HepG2 (cell line): ENCODE data around the gene FLAD1. TPM values are rescaled to one million over a fixed set of nuclear protein-coding genes. Genes with fewer than 3 reads are reported as not detected.
A peak's percentile ranks its signal among the peaks of the same experiment; 100 is the strongest.

Source experiments
- ATAC-seq: fragments of 200-7000 bp; cut with Tn5 transposase; 3 replicates; pipeline ENCODE4 v1.9.1; 2020; ENCODE audit warnings: mild to moderate bottlenecking, moderate library complexity
- BruUV-seq: library from RNA; stranded (reverse); fragments of 400-500 nt; replicated peaks from 2 replicates; lab custom pipeline; 2021; lab: Mats Ljungman, UMichigan
- CTCF ChIA-PET: fragments of 300-600 bp; formaldehyde crosslinking; extraction: SDS; loops from one replicate; lab custom pipeline; 2021; ENCODE audit warnings: low total read pairs, inconsistent platforms, low intra/inter-chr PET ratio; lab: Yijun Ruan, JAX
- POLR2A ChIA-PET: fragments of 350-600 bp; sonication (Branson Sonifier 250); formaldehyde crosslinking; loops from one replicate; lab custom pipeline; 2020; ENCODE audit warnings: antibody characterized with exemption, inconsistent platforms; lab: Yijun Ruan, JAX
- DNase-seq: peaks from one replicate; pipeline ENCODE4 v3.0.0-alpha.2; 2015; ENCODE audit warnings: low spot score
- FAIRE-seq: peaks from 3 replicates; lab custom pipeline; 2011; peaks lifted over from hg19 to GRCh38; lab: Jason Lieb, UNC
- H2AFZ ChIP-seq: one replicate; pipeline ENCODE4 v1.6.1; 2011; ENCODE audit warnings: low read length, inconsistent platforms
- H3K27ac ChIP-seq: fragments of 300-600 bp; 3 replicates; pipeline ENCODE4 v1.8.0; 2011; ENCODE audit warnings: mixed run types, mild to moderate bottlenecking, mixed read lengths, low read length, inconsistent platforms; ENCODE audit not compliant: insufficient read depth; ENCODE audit errors: extremely low read length
- H3K27me3 ChIP-seq, 2 experiments: fragments of 200-600 bp in 1 of 2; 2 replicates in 1 of 2; 3 replicates in 1 of 2; pipeline versions ENCODE4 v1.6.0 to v1.8.0; 2011; ENCODE audit warnings: low read length in 2 of 2, mild to moderate bottlenecking in 2 of 2, moderate library complexity in 2 of 2, inconsistent platforms in 1 of 2; ENCODE audit not compliant: insufficient read depth in 2 of 2, control insufficient read depth in 1 of 2
- H3K36me3 ChIP-seq, 2 experiments: fragments of 200-600 bp in 1 of 2; replicated peaks in 1 of 2; 2 replicates in 1 of 2; 3 replicates in 1 of 2; pipeline versions ENCODE4 v1.5.1 to v1.8.0; 2011; ENCODE audit warnings: low read length in 2 of 2, inconsistent platforms in 1 of 2; ENCODE audit not compliant: insufficient read depth in 2 of 2, control insufficient read depth in 1 of 2
- H3K4me1 ChIP-seq: 2 replicates; pipeline ENCODE4 v1.5.1; 2012; ENCODE audit warnings: low read length, inconsistent platforms; ENCODE audit not compliant: insufficient read depth
- H3K4me2 ChIP-seq: 2 replicates; pipeline ENCODE4 v1.6.0; 2011; ENCODE audit warnings: low read depth, low read length, inconsistent platforms
- H3K4me3 ChIP-seq, 3 experiments: fragments of 200-600 bp in 1 of 3; sonication (generic), shearing (Covaris generic) in 1 of 3; replicated peaks in 1 of 3; 2 replicates each; pipeline ENCODE4 v1.5.1; 2011 to 2016; ENCODE audit warnings: low read length in 3 of 3, inconsistent platforms in 2 of 3, low read depth in 2 of 3, mild to moderate bottlenecking in 2 of 3, control low read depth in 1 of 3, mixed read lengths in 1 of 3; ENCODE audit not compliant: insufficient read depth in 1 of 3
- H3K79me2 ChIP-seq: one replicate; pipeline ENCODE4 v1.6.1; 2011; ENCODE audit warnings: low read length, inconsistent platforms; ENCODE audit not compliant: insufficient read depth
- H3K9ac ChIP-seq: 2 replicates; pipeline ENCODE4 v1.6.0; 2011; ENCODE audit warnings: mild to moderate bottlenecking, low read depth, low read length, inconsistent platforms; ENCODE audit not compliant: insufficient read depth
- H3K9me3 ChIP-seq: 2 replicates; pipeline ENCODE4 v1.5.1; 2012; ENCODE audit warnings: mild to moderate bottlenecking, low read length
- H4K20me1 ChIP-seq: 2 replicates; pipeline ENCODE4 v1.6.0; 2011; ENCODE audit warnings: inconsistent platforms, mild to moderate bottlenecking, low read length, moderate library complexity; ENCODE audit not compliant: insufficient read depth
- CREB1 ChIP-seq, 2 experiments: fragments of 450-650 bp in 1 of 2; IDR thresholded peaks; 2 replicates each; pipeline ENCODE4 v1.6.1; 2016 to 2017; ENCODE audit warnings: control low read depth in 1 of 2, mild to moderate bottlenecking in 1 of 2, missing compliant biosample characterization in 1 of 2, missing genetic modification characterization in 1 of 2
- GATA4 ChIP-seq: sonication (generic); IDR thresholded peaks from 2 replicates; pipeline ENCODE4 v1.6.1; 2016; ENCODE audit warnings: antibody characterized with exemption, low read depth, borderline replicate concordance
- GATAD1 ChIP-seq: IDR thresholded peaks from 2 replicates; pipeline ENCODE4 v1.6.1; 2016; ENCODE audit warnings: missing genetic modification reagents, missing compliant biosample characterization
- NFE2L1 ChIP-seq: sonication (generic); formaldehyde crosslinking; IDR thresholded peaks from 2 replicates; pipeline ENCODE4 v1.4.0; 2020; ENCODE audit warnings: missing genetic modification reagents, mild to moderate bottlenecking, borderline replicate concordance
- POLR2G ChIP-seq: fragments of 200-400 bp; formaldehyde crosslinking; IDR thresholded peaks from 2 replicates; pipeline ENCODE4 v1.6.1; 2018; ENCODE audit warnings: mild to moderate bottlenecking, low read depth, low read length, moderate library complexity
- ZBTB3 ChIP-seq: sonication (generic); formaldehyde crosslinking; IDR thresholded peaks from 2 replicates; pipeline ENCODE4 v1.4.0; 2020; ENCODE audit warnings: low read depth, mild to moderate bottlenecking, moderate library complexity, missing genetic modification reagents, borderline replicate concordance
- ZNF749 ChIP-seq: sonication (generic); formaldehyde crosslinking; IDR thresholded peaks from 2 replicates; pipeline ENCODE4 v1.8.0; 2022; ENCODE audit warnings: mild to moderate bottlenecking, missing genetic modification reagents, moderate library complexity, borderline replicate concordance
- WGBS: methylation state at CpG from one replicate; pipeline ENCODE4 v1.1.6; 2017; ENCODE audit warnings: low lambda C conversion rate; 5-methylcytosine and 5-hydroxymethylcytosine counted together
- in situ Hi-C: cut with HindIII; loops from 2 replicates; pipeline ENCODE4 v1.10.0; 2017; ENCODE audit warnings: low pct_unique_long_range_greater_than_20kb; ENCODE audit not compliant: extremely low pct_ligation_motif_present
- intact Hi-C: fragments of 100-400 bp; cut with micrococcal nuclease; formaldehyde crosslinking; loops from one replicate; pipeline ENCODE4 v1.10.0; 2022; ENCODE audit not compliant: unreplicated experiment
- polyA plus RNA-seq, 8 experiments: library from polyadenylated mRNA; depleted of rRNA in 3 of 8; stranded (reverse) in 7 of 8; unstranded in 1 of 8; fragments of >200 nt; fragmentation: Illumina TruSeq in 4 of 8; extraction: Trizol in 4 of 8; gene quantifications; 2 replicates each; pipeline versions ENCODE4 v1.2.1 to v1.2.3, GENCODE V29; 2011 to 2016; ENCODE audit warnings: low read depth in 4 of 8, missing spikeins in 1 of 8, mixed read lengths in 1 of 8; ENCODE audit not compliant: insufficient read depth in 1 of 8
- total RNA-seq, 5 experiments: library from RNA; depleted of rRNA; stranded (reverse); fragments of >200 nt; fragmentation: Illumina TruSeq; extraction: Trizol; gene quantifications; 2 replicates each; pipeline ENCODE4 v1.2.3, GENCODE V29; 2016; ENCODE audit warnings: low read depth in 1 of 5
- TF ChIP-seq, protein P1 (sequence below): sonication (generic); formaldehyde crosslinking; IDR thresholded peaks from 2 replicates; pipeline ENCODE4 v1.4.0; 2020; ENCODE audit warnings: mild to moderate bottlenecking, missing genetic modification reagents, borderline replicate concordance
- TF ChIP-seq, protein P2 (sequence below): sonication (generic); formaldehyde crosslinking; IDR thresholded peaks from 2 replicates; pipeline ENCODE4 v1.9.0; 2022; ENCODE audit warnings: missing genetic modification reagents, mild to moderate bottlenecking, borderline replicate concordance
- TF ChIP-seq, protein P3 (sequence below): sonication (generic); formaldehyde crosslinking; IDR thresholded peaks from 2 replicates; pipeline ENCODE4 v1.4.0; 2020; ENCODE audit warnings: mild to moderate bottlenecking, missing genetic modification reagents
- TF ChIP-seq, protein P4 (sequence below): sonication (generic); IDR thresholded peaks from 2 replicates; pipeline ENCODE4 v1.6.1; 2016; ENCODE audit warnings: low read depth, borderline replicate concordance

Gene FLAD1
- total and polyA plus RNA-seq, 2 of the 13 experiments (the other 11 are each of a cell fraction or from before 2014, with no cell fraction given), result 25.9 to 32.8 TPM

DNA sequence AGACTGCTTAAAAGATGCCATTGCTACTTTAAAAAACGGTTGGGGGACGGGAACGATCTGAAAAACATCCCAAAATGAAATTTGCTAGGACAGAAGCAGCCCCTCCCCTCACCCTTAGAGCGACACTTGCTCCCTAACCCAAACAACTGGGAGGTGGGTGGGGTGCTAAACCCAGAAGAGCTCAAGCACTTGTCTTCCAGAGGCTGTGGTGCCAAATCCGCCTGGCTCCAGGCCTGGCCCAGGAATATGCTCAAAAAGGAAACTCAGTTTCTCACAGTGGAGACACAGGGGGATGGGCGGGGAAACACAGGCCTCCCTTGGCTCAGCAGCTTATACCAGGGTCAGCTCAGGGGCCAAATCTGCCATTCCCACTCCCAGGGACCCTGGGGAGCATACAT lies 26.6 kb upstream of the FLAD1 start:
- WGBS, result 22% methylated on average over 4 of the region's 6 CpGs
- no peak overlapping the region for H2AFZ ChIP-seq
- peak overlapping the region; percentile 89 for H3K9ac ChIP-seq
- H3K27ac ChIP-seq, result peak overlapping the region; percentile 96
- in situ Hi-C loops (no loop called here), intact Hi-C loops (loop anchor here (2.0 kb wide), 1 partner anchor 16 kb away; no protein-coding TSS in a partner anchor)
- peaks cover 4 to 13% of the 10 kb centered on the region in 2 experiments; a peak in 2 of 5 replicates for H3K36me3 ChIP-seq
- no peaks in the 10 kb centered on the region for H4K20me1 ChIP-seq
- TSS peak; percentile 54 for BruUV-seq
- H3K27me3 ChIP-seq, result no peaks in the 10 kb centered on the region; a peak in 1 of 5 replicates
- no peak for ATAC-seq
- FAIRE-seq, result no peak
- peak overlapping the region; percentile 66 to 72 (median 69); a peak in 5 of 6 replicates for H3K4me3 ChIP-seq
- H3K4me1 ChIP-seq, result peaks cover 55% of the 10 kb centered on the region
- H3K79me2 ChIP-seq, result peaks cover 10% of the 10 kb centered on the region
- H3K4me2 ChIP-seq, result peak overlapping the region; percentile 95
- H3K9me3 ChIP-seq, result no peaks in the 10 kb centered on the region
- POLR2A ChIA-PET, result interaction anchor here (0.7 to 4.1 kb wide), 12 partner anchors 8 to 237 kb away, joined by 3 to 91 read pairs (median 6); partner anchors contain the start of genes ADAM15, CKS1B, EFNA4 and FLAD1
- CTCF ChIA-PET, result interaction anchor here (2.0 kb wide), 1 partner anchor 61 kb away, joined by 8 read pairs; no protein-coding TSS in a partner anchor
- no peak for DNase-seq
- TF ChIP-seq GATAD1 (CRISPR knock-in tag) (no peak), NFE2L1 (CRISPR knock-in tag) (no peak), ZNF749 (no peak), POLR2G (0 out of 2 replicates have a peak, but pooled peaks have one; percentile 17), CREB1 (IDR thresholded peaks at IDR 0.05) (no peak), CREB1 (CRISPR knock-in tag; IDR thresholded peaks at IDR 0.05) (no peak), GATA4 (no peak), ZBTB3 (CRISPR knock-in tag) (no peak)
- TF ChIP-seq, protein P1, sequence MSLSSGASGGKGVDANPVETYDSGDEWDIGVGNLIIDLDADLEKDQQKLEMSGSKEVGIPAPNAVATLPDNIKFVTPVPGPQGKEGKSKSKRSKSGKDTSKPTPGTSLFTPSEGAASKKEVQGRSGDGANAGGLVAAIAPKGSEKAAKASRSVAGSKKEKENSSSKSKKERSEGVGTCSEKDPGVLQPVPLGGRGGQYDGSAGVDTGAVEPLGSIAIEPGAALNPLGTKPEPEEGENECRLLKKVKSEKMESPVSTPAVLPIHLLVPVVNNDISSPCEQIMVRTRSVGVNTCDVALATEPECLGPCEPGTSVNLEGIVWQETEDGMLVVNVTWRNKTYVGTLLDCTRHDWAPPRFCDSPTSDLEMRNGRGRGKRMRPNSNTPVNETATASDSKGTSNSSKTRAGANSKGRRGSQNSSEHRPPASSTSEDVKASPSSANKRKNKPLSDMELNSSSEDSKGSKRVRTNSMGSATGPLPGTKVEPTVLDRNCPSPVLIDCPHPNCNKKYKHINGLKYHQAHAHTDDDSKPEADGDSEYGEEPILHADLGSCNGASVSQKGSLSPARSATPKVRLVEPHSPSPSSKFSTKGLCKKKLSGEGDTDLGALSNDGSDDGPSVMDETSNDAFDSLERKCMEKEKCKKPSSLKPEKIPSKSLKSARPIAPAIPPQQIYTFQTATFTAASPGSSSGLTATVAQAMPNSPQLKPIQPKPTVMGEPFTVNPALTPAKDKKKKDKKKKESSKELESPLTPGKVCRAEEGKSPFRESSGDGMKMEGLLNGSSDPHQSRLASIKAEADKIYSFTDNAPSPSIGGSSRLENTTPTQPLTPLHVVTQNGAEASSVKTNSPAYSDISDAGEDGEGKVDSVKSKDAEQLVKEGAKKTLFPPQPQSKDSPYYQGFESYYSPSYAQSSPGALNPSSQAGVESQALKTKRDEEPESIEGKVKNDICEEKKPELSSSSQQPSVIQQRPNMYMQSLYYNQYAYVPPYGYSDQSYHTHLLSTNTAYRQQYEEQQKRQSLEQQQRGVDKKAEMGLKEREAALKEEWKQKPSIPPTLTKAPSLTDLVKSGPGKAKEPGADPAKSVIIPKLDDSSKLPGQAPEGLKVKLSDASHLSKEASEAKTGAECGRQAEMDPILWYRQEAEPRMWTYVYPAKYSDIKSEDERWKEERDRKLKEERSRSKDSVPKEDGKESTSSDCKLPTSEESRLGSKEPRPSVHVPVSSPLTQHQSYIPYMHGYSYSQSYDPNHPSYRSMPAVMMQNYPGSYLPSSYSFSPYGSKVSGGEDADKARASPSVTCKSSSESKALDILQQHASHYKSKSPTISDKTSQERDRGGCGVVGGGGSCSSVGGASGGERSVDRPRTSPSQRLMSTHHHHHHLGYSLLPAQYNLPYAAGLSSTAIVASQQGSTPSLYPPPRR (CRISPR knock-in tag), result 0 out of 2 replicates have a peak, but pooled peaks have one; percentile 32
- TF ChIP-seq, protein P2, sequence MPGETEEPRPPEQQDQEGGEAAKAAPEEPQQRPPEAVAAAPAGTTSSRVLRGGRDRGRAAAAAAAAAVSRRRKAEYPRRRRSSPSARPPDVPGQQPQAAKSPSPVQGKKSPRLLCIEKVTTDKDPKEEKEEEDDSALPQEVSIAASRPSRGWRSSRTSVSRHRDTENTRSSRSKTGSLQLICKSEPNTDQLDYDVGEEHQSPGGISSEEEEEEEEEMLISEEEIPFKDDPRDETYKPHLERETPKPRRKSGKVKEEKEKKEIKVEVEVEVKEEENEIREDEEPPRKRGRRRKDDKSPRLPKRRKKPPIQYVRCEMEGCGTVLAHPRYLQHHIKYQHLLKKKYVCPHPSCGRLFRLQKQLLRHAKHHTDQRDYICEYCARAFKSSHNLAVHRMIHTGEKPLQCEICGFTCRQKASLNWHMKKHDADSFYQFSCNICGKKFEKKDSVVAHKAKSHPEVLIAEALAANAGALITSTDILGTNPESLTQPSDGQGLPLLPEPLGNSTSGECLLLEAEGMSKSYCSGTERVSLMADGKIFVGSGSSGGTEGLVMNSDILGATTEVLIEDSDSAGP, result peak; percentile 44; the same call in 1 of the 2 replicates
- TF ChIP-seq, protein P3, sequence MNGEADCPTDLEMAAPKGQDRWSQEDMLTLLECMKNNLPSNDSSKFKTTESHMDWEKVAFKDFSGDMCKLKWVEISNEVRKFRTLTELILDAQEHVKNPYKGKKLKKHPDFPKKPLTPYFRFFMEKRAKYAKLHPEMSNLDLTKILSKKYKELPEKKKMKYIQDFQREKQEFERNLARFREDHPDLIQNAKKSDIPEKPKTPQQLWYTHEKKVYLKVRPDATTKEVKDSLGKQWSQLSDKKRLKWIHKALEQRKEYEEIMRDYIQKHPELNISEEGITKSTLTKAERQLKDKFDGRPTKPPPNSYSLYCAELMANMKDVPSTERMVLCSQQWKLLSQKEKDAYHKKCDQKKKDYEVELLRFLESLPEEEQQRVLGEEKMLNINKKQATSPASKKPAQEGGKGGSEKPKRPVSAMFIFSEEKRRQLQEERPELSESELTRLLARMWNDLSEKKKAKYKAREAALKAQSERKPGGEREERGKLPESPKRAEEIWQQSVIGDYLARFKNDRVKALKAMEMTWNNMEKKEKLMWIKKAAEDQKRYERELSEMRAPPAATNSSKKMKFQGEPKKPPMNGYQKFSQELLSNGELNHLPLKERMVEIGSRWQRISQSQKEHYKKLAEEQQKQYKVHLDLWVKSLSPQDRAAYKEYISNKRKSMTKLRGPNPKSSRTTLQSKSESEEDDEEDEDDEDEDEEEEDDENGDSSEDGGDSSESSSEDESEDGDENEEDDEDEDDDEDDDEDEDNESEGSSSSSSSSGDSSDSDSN (CRISPR knock-in tag), result 0 out of 2 replicates have a peak, but pooled peaks have one; percentile 1
- TF ChIP-seq, protein P4, sequence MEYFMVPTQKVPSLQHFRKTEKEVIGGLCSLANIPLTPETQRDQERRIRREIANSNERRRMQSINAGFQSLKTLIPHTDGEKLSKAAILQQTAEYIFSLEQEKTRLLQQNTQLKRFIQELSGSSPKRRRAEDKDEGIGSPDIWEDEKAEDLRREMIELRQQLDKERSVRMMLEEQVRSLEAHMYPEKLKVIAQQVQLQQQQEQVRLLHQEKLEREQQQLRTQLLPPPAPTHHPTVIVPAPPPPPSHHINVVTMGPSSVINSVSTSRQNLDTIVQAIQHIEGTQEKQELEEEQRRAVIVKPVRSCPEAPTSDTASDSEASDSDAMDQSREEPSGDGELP, result 0 out of 2 replicates have a peak, but pooled peaks have one; percentile 5
